T-helper 2 cell treated with Interferon-gamma antibody and Interleukin-4, amounts not matched to agents 5 μg/mL and 100 μg/mL, for 36 hours (primary cell): Measurements from ENCODE around the gene EHMT2.
"Not testable (repeated sequence)": the region's sequence is repeated elsewhere in the genome, so short reads cannot be mapped to it uniquely, and the experiment has no call there.

ENCODE experiments used
- DNase-seq: peaks from one replicate; pipeline ENCODE4 v3.0.0; 2021; ENCODE audit warnings: low spot score
- H3K27ac Mint-ChIP-seq: one replicate; pipeline ENCODE4 v1.8.0; 2021; ENCODE audit warnings: mild to moderate bottlenecking, mixed read lengths
- H3K27me3 Mint-ChIP-seq: one replicate; pipeline ENCODE4 v1.8.0; 2021; ENCODE audit warnings: low read depth, mixed read lengths
- H3K36me3 Mint-ChIP-seq: one replicate; pipeline ENCODE4 v1.8.0; 2021; ENCODE audit warnings: low read depth, mixed read lengths
- H3K4me1 Mint-ChIP-seq: one replicate; pipeline ENCODE4 v1.8.0; 2021; ENCODE audit warnings: low read depth, mixed read lengths
- H3K4me3 Mint-ChIP-seq: one replicate; pipeline ENCODE4 v1.8.0; 2022; ENCODE audit warnings: mild to moderate bottlenecking, moderate library complexity, mixed read lengths
- H3K9me3 Mint-ChIP-seq: one replicate; pipeline ENCODE4 v1.8.0; 2021; ENCODE audit warnings: mixed read lengths

Gene EHMT2

GRCh38 chr6:31839779-31840126, 57.7 kb downstream of the EHMT2 start:
- Mint-ChIP-seq H3K4me3 (peak overlapping the region; percentile 24), H3K4me1 (peaks cover 22% of the 10 kb centered on the region), H3K36me3 (peaks cover 64% of the 10 kb centered on the region)
- H3K9me3 Mint-ChIP-seq, DNase-seq, H3K27me3 Mint-ChIP-seq, H3K27ac Mint-ChIP-seq: not testable (repeated sequence)

- Mint-ChIP-seq H3K4me3 (peak overlapping the region; percentile 24), H3K36me3 (peaks cover 64% of the 10 kb centered on the region), H3K4me1 (peaks cover 22% of the 10 kb centered on the region), H3K9me3 (no peaks in the 10 kb centered on the region), H3K27ac (peak overlapping the region; percentile 45), H3K27me3 (no peaks in the 10 kb centered on the region)
- no peak for DNase-seq
Observed at GRCh38 chr6:31838968-31839367, 58.5 kb downstream of the EHMT2 start.

GRCh38 chr6:31838114-31838553, 59.4 kb downstream of the EHMT2 start:
- not testable (repeated sequence) for DNase-seq, H3K27me3 Mint-ChIP-seq, H3K9me3 Mint-ChIP-seq, H3K27ac Mint-ChIP-seq
- Mint-ChIP-seq H3K36me3 (peaks cover 64% of the 10 kb centered on the region), H3K4me1 (peaks cover 23% of the 10 kb centered on the region), H3K4me3 (peak overlapping the region; percentile 95)

GRCh38 chr6:31837369-31838113, 60.0 kb downstream of the EHMT2 start:
- peak overlapping the region; percentile 95 for H3K4me3 Mint-ChIP-seq
- peaks cover 23% of the 10 kb centered on the region for H3K4me1 Mint-ChIP-seq
- no peaks in the 10 kb centered on the region for H3K9me3 Mint-ChIP-seq
- H3K27me3 Mint-ChIP-seq = no peaks in the 10 kb centered on the region
- DNase-seq = no peak
- peaks cover 64% of the 10 kb centered on the region for H3K36me3 Mint-ChIP-seq
- peak overlapping the region; percentile 92 for H3K27ac Mint-ChIP-seq

GRCh38 chr6:31836474-31837368, 60.8 kb downstream of the EHMT2 start:
- Mint-ChIP-seq H3K27me3 (no peaks in the 10 kb centered on the region), H3K4me1 (peaks cover 25% of the 10 kb centered on the region), H3K4me3 (peak overlapping the region; percentile 95), H3K36me3 (peaks cover 61% of the 10 kb centered on the region), H3K9me3 (no peaks in the 10 kb centered on the region), H3K27ac (peak overlapping the region; percentile 92)
- DNase-seq = no peak

- no peak for DNase-seq
- Mint-ChIP-seq H3K27ac (peak overlapping the region; percentile 92), H3K27me3 (no peaks in the 10 kb centered on the region), H3K4me1 (peaks cover 27% of the 10 kb centered on the region), H3K36me3 (peaks cover 57% of the 10 kb centered on the region), H3K9me3 (no peaks in the 10 kb centered on the region), H3K4me3 (peak overlapping the region; percentile 95)
Observed at GRCh38 chr6:31836047-31836473, 61.4 kb downstream of the EHMT2 start.

- H3K27me3 Mint-ChIP-seq = no peaks in the 10 kb centered on the region
- H3K36me3 Mint-ChIP-seq = peaks cover 53% of the 10 kb centered on the region
- peaks cover 34% of the 10 kb centered on the region for H3K4me1 Mint-ChIP-seq
- H3K4me3 Mint-ChIP-seq = peak overlapping the region; percentile 95
- H3K27ac Mint-ChIP-seq = peak overlapping the region; percentile 95
- DNase-seq = peak; percentile 70
- H3K9me3 Mint-ChIP-seq = no peaks in the 10 kb centered on the region
Observed at GRCh38 chr6:31834367-31835250, 62.9 kb downstream of the EHMT2 start.

- DNase-seq = no peak
- no peaks in the 10 kb centered on the region for H3K27me3 Mint-ChIP-seq
- peaks cover 29% of the 10 kb centered on the region for H3K36me3 Mint-ChIP-seq
- H3K27ac Mint-ChIP-seq = no peak overlapping the region
- no peaks in the 10 kb centered on the region for H3K9me3 Mint-ChIP-seq
- H3K4me3 Mint-ChIP-seq = peak overlapping the region; percentile 92
- peaks cover 24% of the 10 kb centered on the region for H3K4me1 Mint-ChIP-seq
Observed at GRCh38 chr6:31831350-31832215, 65.9 kb downstream of the EHMT2 start.

- H3K4me3 Mint-ChIP-seq = peak overlapping the region; percentile 92
- peaks cover 22% of the 10 kb centered on the region for H3K4me1 Mint-ChIP-seq
- H3K27me3 Mint-ChIP-seq = no peaks in the 10 kb centered on the region
- DNase-seq = no peak
- peaks cover 22% of the 10 kb centered on the region for H3K36me3 Mint-ChIP-seq
- peak overlapping the region; percentile 79 for H3K27ac Mint-ChIP-seq
- H3K9me3 Mint-ChIP-seq = no peaks in the 10 kb centered on the region
Observed at GRCh38 chr6:31830886-31831335, 66.6 kb downstream of the EHMT2 start.
